Measurements from ENCODE around the gene TLCD3B. TPM values are rescaled to one million over a fixed set of nuclear protein-coding genes. Genes with fewer than 3 reads are reported as not detected.
A peak's percentile ranks its signal among the peaks of the same experiment; 100 is the strongest.
"Not testable (repeated sequence)": the region's sequence is repeated elsewhere in the genome, so short reads cannot be mapped to it uniquely, and the experiment has no call there.

Gene TLCD3B
- total RNA-seq, 2 experiments from 2014 or later, result 3.5 to 3.6 TPM

- ChIA-PET CTCF (interaction anchor here (0.7 to 3.0 kb wide), 3 partner anchors 18 to 202 kb away, joined by 3 to 20 read pairs (median 6); partner anchors contain the start of gene TLCD3B), POLR2A (interaction anchor here (1.1 kb wide), 1 partner anchor 13 kb away, joined by 4 read pairs; no protein-coding TSS in a partner anchor)
- no peak for DNase-seq
- Mint-ChIP-seq H3K9me3 (no peaks in the 10 kb centered on the region), H3K4me1 (ENCODE audit: low read depth) (peaks cover 10% of the 10 kb centered on the region), H3K27ac (no peak overlapping the region), H3K36me3 (ENCODE audit: low read depth) (no peaks in the 10 kb centered on the region), H3K27me3 (peaks cover 2% of the 10 kb centered on the region), H3K4me3 (no peak overlapping the region)
- intact Hi-C loops (cut with micrococcal nuclease), result no loop called here
- no peak for ATAC-seq
- no peak for TF ChIP-seq CTCF (IDR thresholded peaks at IDR 0.05)
Measured at GRCh38 chr16:30049871-30050270, 18.8 kb upstream of the TLCD3B start.

- ATAC-seq (no peak), DNase-seq (no peak)
- Mint-ChIP-seq H3K36me3 (ENCODE audit: low read depth) (no peaks in the 10 kb centered on the region), H3K27me3 (no peaks in the 10 kb centered on the region), H3K27ac (no peak overlapping the region), H3K9me3 (no peaks in the 10 kb centered on the region), H3K4me1 (ENCODE audit: low read depth) (peaks cover 2% of the 10 kb centered on the region), H3K4me3 (no peak overlapping the region)
- ChIA-PET CTCF (interaction anchor here (0.6 to 3.0 kb wide), 3 partner anchors 8 to 91 kb away, joined by 3 to 20 read pairs (median 3); partner anchors contain the start of gene TLCD3B), POLR2A (interaction anchor here (0.6 kb wide), 1 partner anchor 28 kb away, joined by 3 read pairs; no protein-coding TSS in a partner anchor)
- no peak for TF ChIP-seq CTCF (IDR thresholded peaks at IDR 0.05)
- intact Hi-C loops (cut with micrococcal nuclease), result no loop called here
Measured at GRCh38 chr16:30046588-30046987, 15.5 kb upstream of the TLCD3B start.

GRCh38 chr16:30046178-30046577 is 15.1 kb upstream of the TLCD3B start:
- H3K36me3 Mint-ChIP-seq (ENCODE audit: low read depth), result no peaks in the 10 kb centered on the region
- ATAC-seq, result no peak
- ChIA-PET CTCF (interaction anchor here (0.8 kb wide), 1 partner anchor 9 kb away, joined by 3 read pairs; no protein-coding TSS in a partner anchor), POLR2A (interaction anchor here (0.6 to 1.3 kb wide), 2 partner anchors 28 to 50 kb away, joined by 3 read pairs; partner anchors contain the start of gene INO80E)
- H3K27me3 Mint-ChIP-seq, result no peaks in the 10 kb centered on the region
- no peaks in the 10 kb centered on the region for H3K9me3 Mint-ChIP-seq
- no peak overlapping the region for H3K27ac Mint-ChIP-seq
- intact Hi-C loops (cut with micrococcal nuclease), result no loop called here
- no peak for DNase-seq
- no peaks in the 10 kb centered on the region for H3K4me1 Mint-ChIP-seq (ENCODE audit: low read depth)
- no peak for TF ChIP-seq CTCF (IDR thresholded peaks at IDR 0.05)
- no peak overlapping the region for H3K4me3 Mint-ChIP-seq

GRCh38 chr16:30041841-30042240 is 10.8 kb upstream of the TLCD3B start:
- DNase-seq, result no peak
- H3K9me3 Mint-ChIP-seq, result no peaks in the 10 kb centered on the region
- H3K36me3 Mint-ChIP-seq (ENCODE audit: low read depth), result no peaks in the 10 kb centered on the region
- H3K27ac Mint-ChIP-seq, result no peak overlapping the region
- H3K27me3 Mint-ChIP-seq, result peaks cover 1% of the 10 kb centered on the region
- intact Hi-C loops (cut with micrococcal nuclease), result no loop called here
- no peaks in the 10 kb centered on the region for H3K4me1 Mint-ChIP-seq (ENCODE audit: low read depth)
- no peak for ATAC-seq
- H3K4me3 Mint-ChIP-seq, result no peak overlapping the region
- ChIA-PET POLR2A (no interaction called here), CTCF (interaction anchor here (1.1 to 2.5 kb wide), 6 partner anchors 10 to 203 kb away, joined by 3 to 13 read pairs (median 4); partner anchors contain the start of genes TBX6 and TLCD3B)
- TF ChIP-seq CTCF (IDR thresholded peaks at IDR 0.05), result peak; percentile 54

GRCh38 chr16:30040690-30041089 is 9.6 kb upstream of the TLCD3B start:
- H3K4me1 Mint-ChIP-seq (ENCODE audit: low read depth); H3K27me3 Mint-ChIP-seq; DNase-seq; H3K4me3 Mint-ChIP-seq; H3K9me3 Mint-ChIP-seq; H3K27ac Mint-ChIP-seq; ATAC-seq; H3K36me3 Mint-ChIP-seq (ENCODE audit: low read depth); POLR2A ChIA-PET; intact Hi-C loops (cut with micrococcal nuclease): not testable (repeated sequence)
- CTCF ChIA-PET, result interaction anchor here (1.2 to 2.4 kb wide), 3 partner anchors 9 to 23 kb away, joined by 3 to 13 read pairs (median 4); partner anchors contain the start of gene TLCD3B
